HepG2 (cell line): ENCODE results near the gene SDK1. TPM values are rescaled to one million over a fixed set of nuclear protein-coding genes. Genes with fewer than 3 reads are reported as not detected.

Experiments
- ATAC-seq: fragments of 200-7000 bp; cut with Tn5 transposase; 3 replicates; pipeline ENCODE4 v1.9.1; 2020; ENCODE audit warnings: mild to moderate bottlenecking, moderate library complexity
- BruUV-seq: library from RNA; stranded (reverse); fragments of 400-500 nt; replicated peaks from 2 replicates; lab custom pipeline; 2021; lab: Mats Ljungman, UMichigan
- CTCF ChIA-PET: fragments of 300-600 bp; formaldehyde crosslinking; extraction: SDS; loops from one replicate; lab custom pipeline; 2021; ENCODE audit warnings: low total read pairs, inconsistent platforms, low intra/inter-chr PET ratio; lab: Yijun Ruan, JAX
- POLR2A ChIA-PET: fragments of 350-600 bp; sonication (Branson Sonifier 250); formaldehyde crosslinking; loops from one replicate; lab custom pipeline; 2020; ENCODE audit warnings: antibody characterized with exemption, inconsistent platforms; lab: Yijun Ruan, JAX
- DNase-seq: peaks from one replicate; pipeline ENCODE4 v3.0.0-alpha.2; 2015; ENCODE audit warnings: low spot score
- FAIRE-seq: peaks from 3 replicates; lab custom pipeline; 2011; peaks lifted over from hg19 to GRCh38; lab: Jason Lieb, UNC
- H2AFZ ChIP-seq: one replicate; pipeline ENCODE4 v1.6.1; 2011; ENCODE audit warnings: low read length, inconsistent platforms
- H3K27ac ChIP-seq: fragments of 300-600 bp; 3 replicates; pipeline ENCODE4 v1.8.0; 2011; ENCODE audit warnings: mixed run types, mild to moderate bottlenecking, mixed read lengths, low read length, inconsistent platforms; ENCODE audit not compliant: insufficient read depth; ENCODE audit errors: extremely low read length
- H3K27me3 ChIP-seq, 2 experiments: fragments of 200-600 bp in 1 of 2; 2 replicates in 1 of 2; 3 replicates in 1 of 2; pipeline versions ENCODE4 v1.6.0 to v1.8.0; 2011; ENCODE audit warnings: low read length in 2 of 2, mild to moderate bottlenecking in 2 of 2, moderate library complexity in 2 of 2, inconsistent platforms in 1 of 2; ENCODE audit not compliant: insufficient read depth in 2 of 2, control insufficient read depth in 1 of 2
- H3K36me3 ChIP-seq, 2 experiments: fragments of 200-600 bp in 1 of 2; replicated peaks in 1 of 2; 2 replicates in 1 of 2; 3 replicates in 1 of 2; pipeline versions ENCODE4 v1.5.1 to v1.8.0; 2011; ENCODE audit warnings: low read length in 2 of 2, inconsistent platforms in 1 of 2; ENCODE audit not compliant: insufficient read depth in 2 of 2, control insufficient read depth in 1 of 2
- H3K4me1 ChIP-seq: 2 replicates; pipeline ENCODE4 v1.5.1; 2012; ENCODE audit warnings: low read length, inconsistent platforms; ENCODE audit not compliant: insufficient read depth
- H3K4me2 ChIP-seq: 2 replicates; pipeline ENCODE4 v1.6.0; 2011; ENCODE audit warnings: low read depth, low read length, inconsistent platforms
- H3K4me3 ChIP-seq, 3 experiments: fragments of 200-600 bp in 1 of 3; sonication (generic), shearing (Covaris generic) in 1 of 3; replicated peaks in 1 of 3; 2 replicates each; pipeline ENCODE4 v1.5.1; 2011 to 2016; ENCODE audit warnings: low read length in 3 of 3, inconsistent platforms in 2 of 3, low read depth in 2 of 3, mild to moderate bottlenecking in 2 of 3, control low read depth in 1 of 3, mixed read lengths in 1 of 3; ENCODE audit not compliant: insufficient read depth in 1 of 3
- H3K79me2 ChIP-seq: one replicate; pipeline ENCODE4 v1.6.1; 2011; ENCODE audit warnings: low read length, inconsistent platforms; ENCODE audit not compliant: insufficient read depth
- H3K9ac ChIP-seq: 2 replicates; pipeline ENCODE4 v1.6.0; 2011; ENCODE audit warnings: mild to moderate bottlenecking, low read depth, low read length, inconsistent platforms; ENCODE audit not compliant: insufficient read depth
- H3K9me3 ChIP-seq: 2 replicates; pipeline ENCODE4 v1.5.1; 2012; ENCODE audit warnings: mild to moderate bottlenecking, low read length
- H4K20me1 ChIP-seq: 2 replicates; pipeline ENCODE4 v1.6.0; 2011; ENCODE audit warnings: inconsistent platforms, mild to moderate bottlenecking, low read length, moderate library complexity; ENCODE audit not compliant: insufficient read depth
- ELF3 ChIP-seq: IDR thresholded peaks from 2 replicates; pipeline ENCODE4 v1.6.1; 2016; ENCODE audit warnings: missing genetic modification reagents, missing compliant biosample characterization
- ETV5 ChIP-seq: IDR thresholded peaks from 2 replicates; pipeline ENCODE4 v1.6.1; 2018; ENCODE audit warnings: missing biosample characterization, missing genetic modification reagents, inconsistent platforms, borderline replicate concordance
- FOXP1 ChIP-seq, 2 experiments: fragments of 450-650 bp in 1 of 2; IDR thresholded peaks; 2 replicates each; pipeline ENCODE4 v1.6.1; 2017 to 2018; ENCODE audit warnings: antibody characterized with exemption in 1 of 2
- HDAC1 ChIP-seq: sonication (generic); formaldehyde crosslinking; IDR thresholded peaks from 2 replicates; pipeline ENCODE4 v1.5.1; 2020; ENCODE audit warnings: mild to moderate bottlenecking, missing genetic modification reagents
- HNRNPL ChIP-seq: fragments of 200-400 bp; formaldehyde crosslinking; IDR thresholded peaks from 2 replicates; pipeline ENCODE4 v1.6.1; 2017; ENCODE audit warnings: mild to moderate bottlenecking, low read depth, low read length
- HOMEZ ChIP-seq: IDR thresholded peaks from 2 replicates; pipeline ENCODE4 v1.6.1; 2016; ENCODE audit warnings: low read depth
- ISL2 ChIP-seq: sonication (generic); formaldehyde crosslinking; IDR thresholded peaks from 2 replicates; pipeline ENCODE4 v1.5.0; 2020; ENCODE audit warnings: missing genetic modification reagents
- NFIB ChIP-seq: sonication (generic); formaldehyde crosslinking; IDR thresholded peaks from 2 replicates; pipeline ENCODE4 v1.9.0; 2021; ENCODE audit warnings: missing genetic modification reagents, mild to moderate bottlenecking, borderline replicate concordance
- PRPF4 ChIP-seq: fragments of 200-400 bp; formaldehyde crosslinking; IDR thresholded peaks from 2 replicates; pipeline ENCODE4 v1.6.1; 2016; ENCODE audit warnings: low read length, low read depth; ENCODE audit not compliant: poor library complexity, severe bottlenecking
- ZFP1 ChIP-seq: IDR thresholded peaks from 2 replicates; pipeline ENCODE4 v1.6.1; 2016
- ZFP41 ChIP-seq: sonication (generic); formaldehyde crosslinking; IDR thresholded peaks from 2 replicates; pipeline ENCODE4 v1.4.0; 2020; ENCODE audit warnings: mild to moderate bottlenecking, missing genetic modification reagents, borderline replicate concordance
- ZHX1 ChIP-seq: sonication (generic); formaldehyde crosslinking; IDR thresholded peaks from 2 replicates; pipeline ENCODE4 v1.8.1; 2022; ENCODE audit warnings: low read depth, mild to moderate bottlenecking, missing genetic modification reagents
- ZNF234 ChIP-seq: sonication (generic); formaldehyde crosslinking; conservative IDR thresholded peaks from 2 replicates; pipeline ENCODE4 v1.5.1; 2020; ENCODE audit warnings: mild to moderate bottlenecking, missing genetic modification reagents
- ZNF264 ChIP-seq: sonication (generic); formaldehyde crosslinking; IDR thresholded peaks from 2 replicates; pipeline ENCODE4 v1.4.0; 2020; ENCODE audit warnings: missing genetic modification reagents
- ZNF567 ChIP-seq: sonication (generic); formaldehyde crosslinking; IDR thresholded peaks from 2 replicates; pipeline ENCODE4 v1.8.1; 2023; ENCODE audit warnings: mild to moderate bottlenecking, missing genetic modification reagents, borderline replicate concordance
- WGBS: methylation state at CpG from one replicate; pipeline ENCODE4 v1.1.6; 2017; ENCODE audit warnings: low lambda C conversion rate; 5-methylcytosine and 5-hydroxymethylcytosine counted together
- in situ Hi-C: cut with HindIII; loops from 2 replicates; pipeline ENCODE4 v1.10.0; 2017; ENCODE audit warnings: low pct_unique_long_range_greater_than_20kb; ENCODE audit not compliant: extremely low pct_ligation_motif_present
- intact Hi-C: fragments of 100-400 bp; cut with micrococcal nuclease; formaldehyde crosslinking; loops from one replicate; pipeline ENCODE4 v1.10.0; 2022; ENCODE audit not compliant: unreplicated experiment
- polyA plus RNA-seq, 8 experiments: library from polyadenylated mRNA; depleted of rRNA in 3 of 8; stranded (reverse) in 7 of 8; unstranded in 1 of 8; fragments of >200 nt; fragmentation: Illumina TruSeq in 4 of 8; extraction: Trizol in 4 of 8; gene quantifications; 2 replicates each; pipeline versions ENCODE4 v1.2.1 to v1.2.3, GENCODE V29; 2011 to 2016; ENCODE audit warnings: low read depth in 4 of 8, missing spikeins in 1 of 8, mixed read lengths in 1 of 8; ENCODE audit not compliant: insufficient read depth in 1 of 8
- total RNA-seq, 5 experiments: library from RNA; depleted of rRNA; stranded (reverse); fragments of >200 nt; fragmentation: Illumina TruSeq; extraction: Trizol; gene quantifications; 2 replicates each; pipeline ENCODE4 v1.2.3, GENCODE V29; 2016; ENCODE audit warnings: low read depth in 1 of 5

SDK1 gene
- total and polyA plus RNA-seq, 2 of the 13 experiments (the other 11 are each of a cell fraction or from before 2014, with no cell fraction given): 0.35 to 2.4 TPM

GRCh38 chr7:4189131-4189570 lies 888.1 kb downstream of the SDK1 start:
- in situ Hi-C loops: no loop called here
- H3K27me3 ChIP-seq: no peaks in the 10 kb centered on the region
- ChIA-PET POLR2A (no interaction called here), CTCF (no interaction called here)
- no peak overlapping the region for H3K27ac ChIP-seq
- no TSS peak for BruUV-seq
- no peak overlapping the region for H3K9ac ChIP-seq
- TF ChIP-seq ELF3: no peak
- no peak for TF ChIP-seq FOXP1 (IDR thresholded peaks at IDR 0.05)
- TF ChIP-seq FOXP1 (CRISPR knock-in tag; IDR thresholded peaks at IDR 0.05): no peak
- no peak for TF ChIP-seq HOMEZ (CRISPR knock-in tag)
- TF ChIP-seq ZFP1 (CRISPR knock-in tag): no peak
- no peak for TF ChIP-seq HDAC1
- no peak for TF ChIP-seq ETV5 (CRISPR knock-in tag)
- no peak for TF ChIP-seq ZHX1 (CRISPR knock-in tag)
- TF ChIP-seq ZNF567: no peak
- no peak for TF ChIP-seq HNRNPL
- no peak for TF ChIP-seq PRPF4
- no peak for TF ChIP-seq NFIB (CRISPR knock-in tag)
- TF ChIP-seq ZNF234 (CRISPR knock-in tag): no peak
- TF ChIP-seq ISL2 (CRISPR knock-in tag): no peak
- TF ChIP-seq ZNF264 (CRISPR knock-in tag): no peak
- no peak for TF ChIP-seq ZFP41 (CRISPR knock-in tag)
- no peaks in the 10 kb centered on the region for H3K36me3 ChIP-seq
- WGBS: 87% methylated on average over 12 of the region's 14 CpGs
- DNase-seq (no peak), ATAC-seq (no peak), FAIRE-seq (no peak)
- H3K4me2 ChIP-seq: no peak overlapping the region
- H3K4me3 ChIP-seq: no peak overlapping the region
- no peaks in the 10 kb centered on the region for H3K4me1 ChIP-seq
- intact Hi-C loops: no loop called here
- no peaks in the 10 kb centered on the region for H3K9me3 ChIP-seq
- no peaks in the 10 kb centered on the region; the same call in 1 of the 2 replicates for H4K20me1 ChIP-seq
- H3K79me2 ChIP-seq: no peaks in the 10 kb centered on the region
- H2AFZ ChIP-seq: no peak overlapping the region
